PC-3 (cell line): ENCODE results near the gene SOCS2.

Experiments
- EZH2phosphoT487 ChIP-seq: fragments of 300-600 bp; sonication (generic); IDR thresholded peaks from 2 replicates; pipeline ENCODE4 v1.6.1; 2018; ENCODE audit warnings: mild to moderate bottlenecking, antibody characterized with exemption, low read length, borderline replicate concordance
- TF ChIP-seq, protein P1 (sequence below): fragments of 300-600 bp; sonication (generic); conservative IDR thresholded peaks from 2 replicates; pipeline ENCODE4 v1.5.1; 2017; ENCODE audit warnings: antibody characterized with exemption, low read depth, mild to moderate bottlenecking, low read length

DNA sequence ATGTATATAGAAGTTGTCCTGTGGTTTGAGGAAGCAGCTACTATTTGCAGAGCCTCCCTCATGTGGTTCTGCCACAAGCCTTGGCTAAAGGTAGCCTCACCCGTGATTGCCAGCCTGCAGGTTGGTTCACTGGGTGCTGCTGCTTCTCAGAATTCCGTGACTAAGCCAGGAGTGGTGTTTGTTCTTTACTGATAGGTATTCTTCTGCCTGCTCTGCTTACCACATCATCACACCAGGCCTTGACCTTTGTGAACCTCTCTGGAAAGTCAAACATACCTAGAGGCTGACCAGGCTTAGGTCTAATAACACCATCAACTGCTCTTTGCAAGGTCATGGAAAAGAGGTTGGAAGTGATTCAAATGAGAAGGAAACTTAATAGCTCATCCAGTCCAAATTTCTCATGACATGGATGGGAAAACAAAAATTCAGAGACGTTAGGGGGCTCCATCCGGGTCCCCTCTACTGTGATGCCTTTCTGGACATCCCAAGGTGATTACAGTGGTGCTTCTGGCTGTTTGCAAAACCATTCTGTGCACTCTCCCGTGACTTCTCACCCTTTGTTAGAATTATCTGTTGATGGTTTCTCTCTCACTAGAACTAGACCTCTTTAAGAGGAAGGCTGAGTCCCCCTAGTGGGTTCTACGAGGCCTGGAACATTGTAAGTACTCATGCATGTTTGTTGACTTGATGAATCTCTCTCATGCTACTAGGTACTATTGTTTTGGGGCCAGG, 8.5 kb upstream of the SOCS2 start:
- TF ChIP-seq, protein P1, sequence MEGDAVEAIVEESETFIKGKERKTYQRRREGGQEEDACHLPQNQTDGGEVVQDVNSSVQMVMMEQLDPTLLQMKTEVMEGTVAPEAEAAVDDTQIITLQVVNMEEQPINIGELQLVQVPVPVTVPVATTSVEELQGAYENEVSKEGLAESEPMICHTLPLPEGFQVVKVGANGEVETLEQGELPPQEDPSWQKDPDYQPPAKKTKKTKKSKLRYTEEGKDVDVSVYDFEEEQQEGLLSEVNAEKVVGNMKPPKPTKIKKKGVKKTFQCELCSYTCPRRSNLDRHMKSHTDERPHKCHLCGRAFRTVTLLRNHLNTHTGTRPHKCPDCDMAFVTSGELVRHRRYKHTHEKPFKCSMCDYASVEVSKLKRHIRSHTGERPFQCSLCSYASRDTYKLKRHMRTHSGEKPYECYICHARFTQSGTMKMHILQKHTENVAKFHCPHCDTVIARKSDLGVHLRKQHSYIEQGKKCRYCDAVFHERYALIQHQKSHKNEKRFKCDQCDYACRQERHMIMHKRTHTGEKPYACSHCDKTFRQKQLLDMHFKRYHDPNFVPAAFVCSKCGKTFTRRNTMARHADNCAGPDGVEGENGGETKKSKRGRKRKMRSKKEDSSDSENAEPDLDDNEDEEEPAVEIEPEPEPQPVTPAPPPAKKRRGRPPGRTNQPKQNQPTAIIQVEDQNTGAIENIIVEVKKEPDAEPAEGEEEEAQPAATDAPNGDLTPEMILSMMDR: peak; percentile 55
- TF ChIP-seq EZH2phosphoT487: peak; percentile 89
